OCI-LY1 (cell line): ENCODE measurements around the gene CDK17.

Experiments
- H2AFZ ChIP-seq: fragments of 200-600 bp; sonication (generic), shearing (Covaris generic); 2 replicates; pipeline ENCODE4 v1.6.0; 2014; ENCODE audit warnings: antibody characterized with exemption, mild to moderate bottlenecking, low read length
- H3F3A ChIP-seq: fragments of 200-600 bp; sonication (generic), shearing (Covaris generic); 2 replicates; pipeline ENCODE4 v1.6.0; 2014; ENCODE audit warnings: mild to moderate bottlenecking, antibody characterized with exemption, low read length, moderate library complexity; ENCODE audit not compliant: insufficient read depth
- H3K27ac ChIP-seq: fragments of 200-600 bp; sonication (generic); 2 replicates; pipeline ENCODE4 v1.5.1; 2014; ENCODE audit warnings: low read length, mixed run types, mild to moderate bottlenecking, low read depth; ENCODE audit not compliant: poor library complexity, severe bottlenecking
- H3K27me3 ChIP-seq: fragments of 200-600 bp; sonication (generic); 2 replicates; pipeline ENCODE4 v1.6.0; 2014; ENCODE audit warnings: antibody characterized with exemption, mild to moderate bottlenecking, low read length, moderate library complexity; ENCODE audit not compliant: insufficient read depth
- H3K36me3 ChIP-seq: fragments of 200-600 bp; sonication (generic); 2 replicates; pipeline ENCODE4 v1.6.1; 2014; ENCODE audit warnings: mild to moderate bottlenecking, antibody characterized with exemption, low read length, moderate library complexity, mixed read lengths; ENCODE audit not compliant: insufficient read depth
- H3K4me1 ChIP-seq: fragments of 200-600 bp; sonication (generic); 2 replicates; pipeline ENCODE4 v1.5.1; 2014; ENCODE audit warnings: mild to moderate bottlenecking, low read length, moderate library complexity; ENCODE audit not compliant: insufficient read depth, severe bottlenecking
- H3K4me2 ChIP-seq: fragments of 200-600 bp; sonication (generic), shearing (Covaris generic); 2 replicates; pipeline ENCODE4 v1.6.1; 2014; ENCODE audit warnings: low read length
- H3K4me3 ChIP-seq: fragments of 200-600 bp; sonication (generic); 2 replicates; pipeline ENCODE4 v1.5.1; 2014; ENCODE audit warnings: low read length, low read depth, mild to moderate bottlenecking, mixed read lengths; ENCODE audit not compliant: poor library complexity, severe bottlenecking
- H3K79me2 ChIP-seq: fragments of 200-600 bp; shearing (Covaris generic); 2 replicates; pipeline ENCODE4 v1.6.1; 2016; ENCODE audit warnings: mixed run types, low read length, mixed read lengths; ENCODE audit not compliant: insufficient read depth
- H3K9ac ChIP-seq: fragments of 200-600 bp; sonication (generic), shearing (Covaris generic); 2 replicates; pipeline ENCODE4 v1.6.1; 2014; ENCODE audit warnings: mild to moderate bottlenecking, low read length, mixed read lengths
- H3K9me2 ChIP-seq: fragments of 200-600 bp; sonication (generic), shearing (Covaris generic); 2 replicates; pipeline ENCODE4 v1.6.1; 2014; ENCODE audit warnings: low read depth, mild to moderate bottlenecking, low read length, mixed read lengths
- H3K9me3 ChIP-seq: fragments of 200-600 bp; shearing (Covaris generic); 2 replicates; pipeline ENCODE4 v1.6.1; 2014; ENCODE audit warnings: low read length, mixed read lengths
- H4K20me1 ChIP-seq: fragments of 200-600 bp; sonication (generic), shearing (Covaris generic); 2 replicates; pipeline ENCODE4 v1.6.0; 2016; ENCODE audit warnings: mild to moderate bottlenecking, low read length; ENCODE audit not compliant: insufficient read depth
- CTCF ChIP-seq: fragments of 200-600 bp; sonication (generic), shearing (Covaris generic); IDR thresholded peaks from 2 replicates; pipeline ENCODE4 v1.5.1; 2017; ENCODE audit warnings: mild to moderate bottlenecking, antibody characterized with exemption, low read length, moderate library complexity, mixed read lengths
- EZH2 ChIP-seq: fragments of 200-600 bp; sonication (generic), shearing (Covaris generic); IDR thresholded peaks from 2 replicates; pipeline ENCODE4 v1.8.0; 2017; ENCODE audit warnings: borderline replicate concordance, mixed run types, mild to moderate bottlenecking, antibody characterized with exemption, low read length, moderate library complexity, mixed read lengths

The CDK17 gene

GRCh38 chr12:96258104-96258961, 141.9 kb downstream of the CDK17 start:
- Histone ChIP-seq H3K4me1 (no peaks in the 10 kb centered on the region), H3K79me2 (no peaks in the 10 kb centered on the region), H3K4me2 (no peak overlapping the region), H3K9ac (no peak overlapping the region), H3K4me3 (no peak overlapping the region), H3K9me2 (no peaks in the 10 kb centered on the region), H3K27me3 (no peaks in the 10 kb centered on the region), H3K36me3 (peaks cover 8% of the 10 kb centered on the region; the same call in 1 of the 2 replicates), H3K27ac (no peak overlapping the region), H2AFZ (no peak overlapping the region), H3K9me3 (no peaks in the 10 kb centered on the region), H4K20me1 (no peaks in the 10 kb centered on the region), H3F3A (no peaks in the 10 kb centered on the region)
- TF ChIP-seq EZH2: no peak
- no peak for TF ChIP-seq CTCF

GRCh38 chr12:96257550-96258103, 142.6 kb downstream of the CDK17 start:
- Histone ChIP-seq H3K9me3 (no peaks in the 10 kb centered on the region), H3K36me3 (peaks cover 5% of the 10 kb centered on the region; the same call in 1 of the 2 replicates), H3K4me1 (no peaks in the 10 kb centered on the region), H3K27ac (no peak overlapping the region), H3F3A (no peaks in the 10 kb centered on the region), H3K4me2 (no peak overlapping the region), H3K79me2 (no peaks in the 10 kb centered on the region), H3K4me3 (no peak overlapping the region), H4K20me1 (no peaks in the 10 kb centered on the region), H2AFZ (no peak overlapping the region), H3K9ac (no peak overlapping the region), H3K27me3 (no peaks in the 10 kb centered on the region), H3K9me2 (no peaks in the 10 kb centered on the region)
- TF ChIP-seq EZH2 (no peak), CTCF (no peak)

- Histone ChIP-seq H3K27me3 (no peaks in the 10 kb centered on the region), H3K4me1 (no peaks in the 10 kb centered on the region), H3K9me3 (no peaks in the 10 kb centered on the region), H3K27ac (no peak overlapping the region), H3F3A (no peaks in the 10 kb centered on the region), H3K79me2 (no peaks in the 10 kb centered on the region), H3K4me3 (no peak overlapping the region), H3K9ac (no peak overlapping the region), H3K9me2 (no peaks in the 10 kb centered on the region), H3K36me3 (peaks cover 5% of the 10 kb centered on the region; the same call in 1 of the 2 replicates), H3K4me2 (no peak overlapping the region), H2AFZ (no peak overlapping the region), H4K20me1 (no peaks in the 10 kb centered on the region)
- no peak for TF ChIP-seq CTCF
- TF ChIP-seq EZH2: no peak
Observed at GRCh38 chr12:96256672-96257361, 143.4 kb downstream of the CDK17 start.
